Right lobe of liver (tissue), 4 donors: ENCODE results near the gene RNF214.

Experiments
- POLR2A ChIP-seq: fragments of 450-650 bp; IDR thresholded peaks from one replicate; pipeline ENCODE4 v1.6.1; 2017; ENCODE audit warnings: antibody characterized with exemption, mild to moderate bottlenecking
- TF ChIP-seq, protein P1 (sequence below), 4 donors: fragments of 200-600 bp in 3 of 4; fragments of 450-650 bp in 1 of 4; IDR thresholded peaks; one replicate each; pipeline versions ENCODE4 v1.5.1 to v1.8.0; 2016 to 2022; ENCODE audit warnings: antibody characterized with exemption in 4 of 4, mild to moderate bottlenecking in 2 of 4
- donor health status: DM: no; HTN: no; CAD: no.
- donor health status: DM: no; HTN: no; CAD: no.
- donor health status: DM: no; HTN: yes; CAD: no.

GRCh38 chr11:117313828-117314768 lies 81.6 kb downstream of the RNF214 start:
- TF ChIP-seq, protein P1, sequence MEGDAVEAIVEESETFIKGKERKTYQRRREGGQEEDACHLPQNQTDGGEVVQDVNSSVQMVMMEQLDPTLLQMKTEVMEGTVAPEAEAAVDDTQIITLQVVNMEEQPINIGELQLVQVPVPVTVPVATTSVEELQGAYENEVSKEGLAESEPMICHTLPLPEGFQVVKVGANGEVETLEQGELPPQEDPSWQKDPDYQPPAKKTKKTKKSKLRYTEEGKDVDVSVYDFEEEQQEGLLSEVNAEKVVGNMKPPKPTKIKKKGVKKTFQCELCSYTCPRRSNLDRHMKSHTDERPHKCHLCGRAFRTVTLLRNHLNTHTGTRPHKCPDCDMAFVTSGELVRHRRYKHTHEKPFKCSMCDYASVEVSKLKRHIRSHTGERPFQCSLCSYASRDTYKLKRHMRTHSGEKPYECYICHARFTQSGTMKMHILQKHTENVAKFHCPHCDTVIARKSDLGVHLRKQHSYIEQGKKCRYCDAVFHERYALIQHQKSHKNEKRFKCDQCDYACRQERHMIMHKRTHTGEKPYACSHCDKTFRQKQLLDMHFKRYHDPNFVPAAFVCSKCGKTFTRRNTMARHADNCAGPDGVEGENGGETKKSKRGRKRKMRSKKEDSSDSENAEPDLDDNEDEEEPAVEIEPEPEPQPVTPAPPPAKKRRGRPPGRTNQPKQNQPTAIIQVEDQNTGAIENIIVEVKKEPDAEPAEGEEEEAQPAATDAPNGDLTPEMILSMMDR (IDR thresholded peaks at IDR 0.05), result no peak
- no peak for TF ChIP-seq POLR2A
